Stimulated activated naive CD8-positive, alpha-beta T cell treated with anti-CD3 and anti-CD28 coated beads, Interleukin-15, amount 100 ng/mL, for 72 hours (primary cell): ENCODE results near the gene SRP9.
"Not testable (repeated sequence)": the region's sequence is repeated elsewhere in the genome, so short reads cannot be mapped to it uniquely, and the experiment has no call there.

ENCODE experiments used
- ATAC-seq: fragments of 150-1000 bp; cut with Tn5 transposase; 2 replicates; pipeline ENCODE4 v1.10.0; 2021; ENCODE audit warnings: mild to moderate bottlenecking, moderate library complexity
- DNase-seq, 2 donors: peaks; one replicate each; pipeline ENCODE4 v3.0.0; 2021 to 2022
- H3K27ac Mint-ChIP-seq, 2 donors: one replicate each; pipeline ENCODE4 v1.8.0; 2022; ENCODE audit warnings: mild to moderate bottlenecking in 2 of 2, mixed read lengths in 2 of 2, moderate library complexity in 2 of 2
- H3K27me3 Mint-ChIP-seq: one replicate; pipeline ENCODE4 v1.8.0; 2022; ENCODE audit warnings: mixed read lengths
- H3K4me1 Mint-ChIP-seq: one replicate; pipeline ENCODE4 v1.8.0; 2022; ENCODE audit warnings: mild to moderate bottlenecking, mixed read lengths
- H3K4me3 Mint-ChIP-seq, 2 donors: one replicate each; pipeline ENCODE4 v1.8.0; 2022; ENCODE audit warnings: mild to moderate bottlenecking in 2 of 2, mixed read lengths in 2 of 2, moderate library complexity in 1 of 2
- H3K9me3 Mint-ChIP-seq, 2 donors: one replicate each; pipeline ENCODE4 v1.8.0; 2022; ENCODE audit warnings: mixed read lengths in 2 of 2

SRP9 gene

DNA sequence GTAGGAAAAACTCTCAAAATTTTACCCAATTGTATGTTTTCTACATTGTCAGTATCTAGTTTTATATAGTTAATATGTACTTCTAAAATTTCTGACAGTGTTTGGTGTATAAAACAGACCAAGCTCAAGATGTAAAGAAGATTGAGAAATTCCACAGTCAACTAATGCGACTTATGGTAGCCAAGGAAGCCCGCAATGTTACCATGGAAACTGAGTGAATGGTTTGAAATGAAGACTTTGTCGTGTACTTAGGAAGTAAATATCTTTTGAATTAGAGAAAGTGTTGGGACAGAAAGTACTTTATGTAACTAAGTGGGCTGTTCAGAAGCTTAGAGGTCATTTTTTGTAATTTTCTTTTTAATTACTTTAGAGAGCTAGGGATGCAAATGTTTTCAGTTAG lies 11.5 kb downstream of the SRP9 start:
- not testable (repeated sequence) for H3K4me3 Mint-ChIP-seq, H3K27me3 Mint-ChIP-seq, DNase-seq, H3K9me3 Mint-ChIP-seq, ATAC-seq, H3K27ac Mint-ChIP-seq
- peaks cover 22% of the 10 kb centered on the region for H3K4me1 Mint-ChIP-seq

DNA sequence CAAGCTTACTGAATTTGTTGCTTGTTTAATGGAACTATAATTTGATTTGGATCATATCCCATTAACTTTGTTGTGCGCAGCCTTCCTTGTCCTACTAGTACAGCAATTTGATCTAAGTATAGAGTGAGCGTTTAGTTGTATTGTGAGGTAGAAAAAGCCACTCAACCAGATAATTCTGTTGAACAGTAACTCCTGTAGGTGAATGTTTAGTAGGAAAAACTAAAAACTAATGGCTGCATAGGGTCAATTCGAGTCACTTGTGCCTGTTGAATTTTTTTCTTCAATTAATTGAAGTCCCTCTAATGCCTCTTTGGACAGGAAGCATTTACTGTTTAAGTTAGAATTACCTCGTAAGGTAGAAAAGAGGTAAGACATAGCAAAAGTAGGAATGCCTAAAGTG lies 17.3 kb downstream of the SRP9 start:
- no peak for DNase-seq
- Mint-ChIP-seq H3K27me3 (no peaks in the 10 kb centered on the region), H3K27ac (no peak overlapping the region), H3K4me3 (no peak overlapping the region), H3K9me3 (no peaks in the 10 kb centered on the region), H3K4me1 (no peaks in the 10 kb centered on the region)
- no peak for ATAC-seq

DNA sequence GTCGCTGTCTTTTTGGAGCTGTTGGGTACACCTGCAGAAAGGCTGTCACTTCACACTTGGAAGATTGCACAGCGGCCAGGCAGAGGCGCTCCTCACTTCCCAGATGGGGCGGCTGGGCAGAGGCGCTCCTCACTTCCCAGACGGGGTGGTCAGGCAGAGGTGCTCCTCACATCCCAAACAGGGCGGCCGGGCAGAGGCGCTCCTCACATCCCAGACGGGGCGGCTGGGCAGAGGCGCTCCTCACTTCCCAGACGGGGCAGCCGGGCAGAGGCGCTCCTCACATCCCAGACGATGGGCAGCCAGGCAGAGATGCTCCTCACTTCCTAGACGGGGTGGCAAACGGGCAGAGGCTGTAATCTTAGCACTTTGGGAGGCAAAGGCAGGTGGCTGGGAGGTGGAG lies 18.5 kb downstream of the SRP9 start:
- H3K27me3 Mint-ChIP-seq, H3K4me1 Mint-ChIP-seq, H3K27ac Mint-ChIP-seq, H3K9me3 Mint-ChIP-seq, DNase-seq, ATAC-seq, H3K4me3 Mint-ChIP-seq: not testable (repeated sequence)

DNA sequence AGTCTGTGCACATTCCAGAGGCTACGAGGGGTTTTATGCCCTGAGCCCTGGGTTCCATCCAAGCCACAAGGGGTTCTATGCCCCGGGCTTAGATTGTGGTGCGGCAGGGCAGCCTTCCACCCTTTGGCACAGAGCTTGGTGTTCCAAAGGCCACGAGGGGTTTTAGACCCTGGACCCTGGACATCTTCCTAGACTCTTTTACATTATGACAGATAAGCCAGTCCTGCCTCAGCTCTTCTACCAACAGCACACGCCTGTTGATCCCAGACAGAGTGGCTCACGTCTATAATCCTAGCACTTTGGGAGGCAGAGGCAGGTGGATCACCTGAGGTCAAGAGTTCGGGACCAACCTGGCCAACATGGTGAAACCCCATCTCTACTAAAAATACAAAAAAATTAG lies 23.5 kb downstream of the SRP9 start:
- H3K9me3 Mint-ChIP-seq, ATAC-seq, H3K27ac Mint-ChIP-seq, H3K27me3 Mint-ChIP-seq, H3K4me3 Mint-ChIP-seq, DNase-seq, H3K4me1 Mint-ChIP-seq: not testable (repeated sequence)

DNA sequence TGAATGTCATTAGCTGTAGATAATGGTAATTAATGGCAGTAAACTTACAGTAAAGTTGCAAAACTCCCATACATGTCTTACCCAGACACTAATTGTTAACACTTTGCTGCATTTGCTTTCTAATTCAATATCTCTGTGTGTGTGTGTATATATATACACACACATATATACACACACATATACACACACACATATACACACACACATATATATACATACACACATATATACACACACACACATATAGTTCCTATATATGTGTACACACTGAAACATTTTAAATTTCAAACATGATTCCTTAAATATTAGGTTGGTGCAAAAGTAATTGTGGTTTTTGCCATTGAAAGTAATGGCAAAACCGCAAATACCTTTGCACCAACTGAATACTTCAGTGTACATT lies 28.6 kb downstream of the SRP9 start:
- ATAC-seq (no peak), DNase-seq (no peak)
- Mint-ChIP-seq H3K9me3 (no peaks in the 10 kb centered on the region), H3K27ac (no peak overlapping the region), H3K4me3 (no peak overlapping the region), H3K27me3 (peaks cover 8% of the 10 kb centered on the region), H3K4me1 (peaks cover 18% of the 10 kb centered on the region)

DNA sequence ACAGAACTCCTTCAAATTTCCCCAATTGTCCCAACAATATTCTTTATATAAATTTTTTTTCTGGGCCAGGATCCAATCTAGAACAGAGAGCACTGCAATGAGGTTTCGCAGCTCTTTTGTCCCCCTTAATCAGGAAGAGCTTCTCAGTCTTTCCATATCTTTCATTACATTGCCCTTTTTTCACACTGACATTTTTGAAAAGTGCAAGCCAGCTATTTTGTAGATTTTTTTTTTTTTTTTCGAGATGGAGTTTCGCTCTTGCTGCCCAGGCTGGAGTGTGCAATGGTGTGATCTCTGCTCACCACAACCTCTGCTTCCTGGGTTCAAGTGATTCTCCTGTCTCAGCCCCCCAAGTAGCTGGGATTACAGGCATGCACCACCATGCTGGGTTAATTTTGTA lies 29.1 kb downstream of the SRP9 start:
- not testable (repeated sequence) for H3K27ac Mint-ChIP-seq, H3K9me3 Mint-ChIP-seq, H3K27me3 Mint-ChIP-seq, DNase-seq, ATAC-seq, H3K4me3 Mint-ChIP-seq
- H3K4me1 Mint-ChIP-seq: peaks cover 18% of the 10 kb centered on the region

DNA sequence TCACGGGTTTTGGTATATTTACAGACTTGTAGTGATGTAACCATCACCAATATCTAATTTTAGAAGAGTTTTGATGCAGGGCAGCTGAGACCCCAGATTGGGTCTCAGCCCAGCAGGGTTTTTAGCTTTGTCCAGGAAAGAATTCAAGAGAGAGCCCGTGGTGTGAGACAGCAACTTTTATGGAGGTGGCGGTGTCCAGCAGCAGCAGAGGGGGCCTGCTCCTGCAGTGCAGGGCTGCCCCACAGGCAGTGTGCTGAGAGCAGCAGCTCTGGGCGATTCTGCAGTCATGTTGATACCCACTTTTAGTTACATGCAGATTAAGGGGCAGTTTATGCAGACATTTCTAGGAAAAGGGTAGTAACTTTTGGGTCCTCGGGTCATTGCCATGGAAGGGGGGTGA lies 30.5 kb downstream of the SRP9 start:
- no peak for DNase-seq
- ATAC-seq: no peak
- H3K27ac Mint-ChIP-seq: no peak overlapping the region
- H3K27me3 Mint-ChIP-seq: peaks cover 8% of the 10 kb centered on the region
- no peak overlapping the region for H3K4me3 Mint-ChIP-seq
- H3K4me1 Mint-ChIP-seq: peaks cover 18% of the 10 kb centered on the region
- H3K9me3 Mint-ChIP-seq: no peaks in the 10 kb centered on the region

DNA sequence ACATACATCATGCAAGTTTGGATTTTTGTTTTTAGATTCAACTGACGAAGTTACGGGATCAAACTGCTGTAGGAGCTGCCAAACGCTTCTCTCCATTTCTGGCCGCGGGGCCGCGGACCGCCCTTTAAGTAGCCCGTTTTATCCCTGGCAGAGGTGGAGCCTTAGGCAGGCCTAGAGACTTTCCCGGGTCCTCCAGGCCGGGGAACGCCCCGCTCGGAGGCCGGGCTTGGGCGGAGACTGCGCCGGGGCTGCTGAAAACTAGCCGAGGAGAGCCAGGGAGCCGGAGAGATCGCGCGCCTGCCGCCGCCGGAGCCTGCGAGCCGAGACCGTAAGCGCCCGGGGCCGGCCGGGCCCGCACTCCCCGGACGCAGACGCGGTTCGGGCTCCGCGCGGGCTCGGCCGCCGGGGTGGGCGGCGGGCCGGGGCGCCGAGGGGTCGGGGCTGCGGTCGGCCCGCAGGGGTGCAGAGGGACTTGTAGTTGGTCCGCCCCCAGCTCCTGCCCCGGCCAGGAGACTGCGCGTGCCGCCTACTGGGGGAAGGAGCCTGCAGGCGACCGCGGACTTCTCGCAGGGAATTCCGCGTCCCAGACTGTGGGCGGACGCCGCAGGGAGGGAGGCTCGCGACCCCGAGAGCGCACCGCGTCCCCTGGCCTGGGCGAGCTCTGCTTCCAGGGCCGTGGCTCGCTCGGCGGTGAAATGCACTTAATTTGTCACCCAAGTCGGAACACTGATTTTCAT lies 32.4 kb downstream of the SRP9 start, which contains the start of gene EPHX1:
EPHX1 (plus strand) TSS at position 283 of the 737 bp plus-strand sequence. CDS start 18,606 bp downstream, outside the sequence.
- Mint-ChIP-seq H3K27ac (peak within 1 kb of the TSS in 1 of 2 donors; percentile 87), H3K9me3 (no peaks in the 10 kb centered on the region), H3K4me1 (peaks cover 18% of the 10 kb centered on the region), H3K4me3 (peak within 1 kb of the TSS; percentile 88 to 93), H3K27me3 (peaks cover 8% of the 10 kb centered on the region)
- peak; percentile 92 for ATAC-seq
- DNase-seq: peak; percentile 69

DNA sequence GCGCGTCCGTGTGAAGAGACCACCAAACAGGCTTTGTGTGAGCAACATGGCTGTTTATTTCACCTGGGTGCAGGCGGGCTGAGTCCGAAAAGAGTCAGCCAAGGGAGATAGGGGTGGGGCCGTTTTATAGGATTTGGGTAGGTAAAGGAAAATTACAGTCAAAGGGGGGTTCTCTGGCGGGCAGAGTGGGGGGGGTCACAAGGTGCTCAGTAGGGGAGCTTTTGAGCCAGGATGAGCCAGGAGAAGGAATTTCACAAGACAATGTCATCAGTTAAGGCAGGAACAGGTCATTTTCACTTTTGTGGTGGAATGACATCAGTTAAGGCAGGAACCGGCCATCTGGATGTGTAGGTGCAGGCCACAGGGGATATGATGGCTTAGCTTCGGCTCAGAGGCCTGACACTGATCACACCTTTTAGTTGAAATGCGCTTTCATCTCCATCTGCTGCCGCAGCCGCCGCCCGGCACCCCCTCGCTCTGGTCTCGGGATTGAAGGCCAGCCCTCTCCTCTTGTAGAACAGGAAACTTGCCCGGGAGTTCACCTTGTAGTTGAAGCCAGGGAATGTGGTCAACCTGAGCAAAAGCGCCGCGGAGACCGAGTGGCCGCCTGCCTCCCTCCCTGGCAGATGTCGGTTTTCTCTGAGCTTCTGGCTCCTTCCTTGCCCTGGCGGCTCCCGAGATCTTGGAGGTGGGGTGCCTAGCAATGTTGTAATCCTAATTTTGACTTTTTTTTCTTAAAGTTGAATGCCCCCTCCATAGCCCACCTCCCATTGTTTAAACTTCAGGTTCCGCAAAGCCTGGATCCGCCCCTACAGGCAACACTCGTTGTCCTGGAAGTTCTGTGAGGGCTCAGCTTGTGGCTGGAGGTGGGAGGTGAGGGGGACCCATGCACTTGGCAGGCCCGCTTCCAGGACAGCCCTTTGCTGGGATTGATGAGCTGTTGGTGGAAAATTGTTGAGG lies 33.2 kb downstream of the SRP9 start:
- not testable (repeated sequence) for H3K27me3 Mint-ChIP-seq, H3K9me3 Mint-ChIP-seq, DNase-seq, ATAC-seq
- H3K27ac Mint-ChIP-seq: peak overlapping the region in 1 of 2 donors; percentile 5
- peaks cover 18% of the 10 kb centered on the region for H3K4me1 Mint-ChIP-seq
- H3K4me3 Mint-ChIP-seq: peak overlapping the region; percentile 78 to 84

DNA sequence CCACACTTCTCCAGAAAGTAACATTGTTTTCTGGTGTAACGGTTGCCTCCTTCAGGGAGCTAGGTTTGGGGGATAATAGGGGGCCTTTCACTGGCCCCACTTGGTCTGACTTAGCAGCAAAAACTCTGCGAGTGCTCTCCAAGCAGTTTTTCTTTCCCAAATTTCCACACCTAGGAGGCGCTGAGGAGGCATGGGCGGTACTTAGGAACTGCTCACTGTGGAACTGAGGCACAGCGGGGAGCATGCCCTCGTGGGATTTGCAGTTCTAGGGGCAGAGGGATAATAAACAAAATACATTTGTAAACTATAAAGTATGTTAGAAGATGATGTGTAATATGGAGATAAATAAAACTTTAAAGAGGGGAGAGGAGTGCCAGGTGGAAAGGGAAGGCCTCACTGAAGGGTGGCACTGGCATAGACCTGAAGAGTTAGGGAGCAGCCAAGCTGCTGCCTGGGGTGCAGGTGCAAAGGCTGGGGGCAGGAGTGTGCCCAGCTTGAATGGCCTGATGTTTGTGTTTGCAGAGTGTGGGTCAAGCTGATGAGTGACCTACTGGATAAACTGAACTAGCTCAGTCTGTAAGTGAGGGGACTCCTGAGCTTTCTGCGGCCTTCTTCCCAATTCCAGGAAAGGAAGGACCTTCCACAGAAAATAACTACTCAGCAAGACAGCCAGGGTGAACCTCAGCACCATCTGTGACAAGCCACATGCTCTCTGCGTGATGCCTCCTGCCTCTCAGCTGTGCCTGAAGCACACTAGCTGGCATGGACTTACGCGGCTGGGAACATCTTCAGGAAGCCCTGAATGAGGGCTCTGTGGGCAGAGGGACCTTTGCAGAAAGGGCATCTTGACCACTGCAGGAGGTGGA lies 34.2 kb downstream of the SRP9 start:
- no peak overlapping the region for H3K4me3 Mint-ChIP-seq
- peaks cover 8% of the 10 kb centered on the region for H3K27me3 Mint-ChIP-seq
- no peak for ATAC-seq
- H3K27ac Mint-ChIP-seq: no peak overlapping the region
- H3K9me3 Mint-ChIP-seq: no peaks in the 10 kb centered on the region
- peaks cover 18% of the 10 kb centered on the region for H3K4me1 Mint-ChIP-seq
- no peak for DNase-seq

DNA sequence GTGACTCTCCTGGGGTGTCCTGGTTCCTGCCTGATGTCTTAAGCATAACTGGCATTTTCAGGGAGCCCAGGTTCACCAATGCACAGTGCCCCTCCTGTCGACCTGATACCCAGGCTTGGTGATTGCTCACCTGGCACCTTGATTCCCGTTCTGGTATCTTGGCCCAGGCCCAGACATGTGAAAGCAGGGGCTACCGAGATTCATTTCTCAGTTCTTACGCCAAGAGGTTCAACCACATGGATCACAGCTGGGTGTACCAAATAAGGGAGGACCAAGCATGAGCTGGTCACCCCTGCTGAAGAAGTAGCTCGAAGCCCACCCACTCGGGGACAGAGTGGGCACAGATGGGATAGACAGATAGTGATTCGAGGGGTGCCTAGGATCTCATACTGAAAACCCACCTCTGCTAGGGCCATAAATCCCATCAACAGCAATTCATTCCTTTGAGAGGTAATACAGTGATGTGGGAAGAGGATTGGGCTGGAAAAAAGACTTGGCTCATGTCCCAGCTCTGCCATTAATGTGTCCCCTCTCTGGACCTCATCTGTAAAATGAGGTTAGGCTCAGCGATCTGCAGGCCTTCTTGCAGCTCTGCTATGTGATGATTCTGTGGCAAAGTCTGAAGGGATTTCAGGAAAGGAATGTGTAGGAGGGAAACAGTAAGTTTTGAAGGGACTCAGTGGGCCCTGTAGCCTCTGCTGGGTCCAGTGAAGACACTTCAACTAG lies 35.0 kb downstream of the SRP9 start:
- Mint-ChIP-seq H3K9me3 (no peaks in the 10 kb centered on the region), H3K4me1 (peaks cover 25% of the 10 kb centered on the region), H3K27me3 (peaks cover 8% of the 10 kb centered on the region), H3K4me3 (no peak overlapping the region), H3K27ac (no peak overlapping the region)
- ATAC-seq (no peak), DNase-seq (no peak)

DNA sequence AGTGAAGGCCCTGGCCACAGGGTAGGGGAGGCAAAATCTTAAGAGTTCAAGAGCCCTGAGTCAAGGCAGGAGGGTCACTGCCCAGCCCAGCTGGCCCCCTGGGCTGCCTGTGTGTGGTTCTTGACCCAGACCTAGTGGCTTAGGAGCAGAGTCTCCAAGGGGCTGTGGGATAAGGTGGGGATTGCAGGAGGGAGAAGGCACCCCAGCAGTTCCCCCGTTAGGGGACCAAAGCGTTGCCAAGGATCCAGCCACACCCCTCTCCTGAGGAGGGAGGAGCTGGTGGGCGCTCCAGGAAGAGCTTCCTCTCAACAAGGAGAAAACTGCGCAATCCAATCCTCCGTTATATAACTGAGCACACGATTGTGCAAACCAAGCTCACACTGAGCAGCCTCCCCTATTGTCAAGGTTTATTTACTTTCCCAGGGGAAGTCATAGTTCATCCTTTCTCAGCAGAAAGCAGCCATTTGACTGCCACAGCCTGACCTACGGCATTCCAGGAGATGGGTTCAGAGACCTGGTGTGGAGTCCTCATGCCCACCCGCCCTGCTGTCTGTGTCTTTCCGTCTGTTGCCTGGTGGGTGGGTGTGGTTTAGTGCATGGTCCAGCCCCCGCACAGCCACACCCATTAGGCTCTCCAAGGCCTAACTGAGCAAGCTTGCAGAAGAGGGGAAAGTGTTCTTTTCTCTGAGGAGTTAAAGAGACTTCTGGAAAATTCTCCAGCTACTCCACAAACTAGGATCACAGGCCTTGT lies 35.8 kb downstream of the SRP9 start:
- H3K27me3 Mint-ChIP-seq: peaks cover 7% of the 10 kb centered on the region
- no peaks in the 10 kb centered on the region for H3K9me3 Mint-ChIP-seq
- no peak overlapping the region for H3K27ac Mint-ChIP-seq
- no peak overlapping the region for H3K4me3 Mint-ChIP-seq
- no peak for DNase-seq
- peaks cover 31% of the 10 kb centered on the region for H3K4me1 Mint-ChIP-seq
- ATAC-seq: no peak

DNA sequence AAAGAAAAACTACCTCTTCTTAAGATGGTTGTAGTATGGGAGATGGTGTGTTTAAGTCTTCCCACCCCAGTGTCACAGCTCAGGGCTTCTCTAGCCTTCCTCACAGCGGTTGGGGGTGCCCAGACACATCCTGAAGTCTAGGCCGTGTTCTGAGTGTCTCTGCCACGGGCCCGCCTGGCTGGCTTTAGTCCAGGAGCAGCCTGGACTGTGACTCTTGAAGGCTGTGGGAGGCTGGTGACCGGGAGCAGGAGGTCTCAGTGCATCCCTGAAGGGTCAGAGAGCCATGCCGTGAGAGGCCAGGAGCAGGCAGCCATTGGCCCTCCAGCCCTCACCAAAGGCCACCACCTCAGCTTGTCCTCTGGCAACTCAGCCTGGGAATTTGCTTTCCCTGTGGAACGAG lies 36.8 kb downstream of the SRP9 start:
- H3K27ac Mint-ChIP-seq: no peak overlapping the region
- no peaks in the 10 kb centered on the region for H3K9me3 Mint-ChIP-seq

DNA sequence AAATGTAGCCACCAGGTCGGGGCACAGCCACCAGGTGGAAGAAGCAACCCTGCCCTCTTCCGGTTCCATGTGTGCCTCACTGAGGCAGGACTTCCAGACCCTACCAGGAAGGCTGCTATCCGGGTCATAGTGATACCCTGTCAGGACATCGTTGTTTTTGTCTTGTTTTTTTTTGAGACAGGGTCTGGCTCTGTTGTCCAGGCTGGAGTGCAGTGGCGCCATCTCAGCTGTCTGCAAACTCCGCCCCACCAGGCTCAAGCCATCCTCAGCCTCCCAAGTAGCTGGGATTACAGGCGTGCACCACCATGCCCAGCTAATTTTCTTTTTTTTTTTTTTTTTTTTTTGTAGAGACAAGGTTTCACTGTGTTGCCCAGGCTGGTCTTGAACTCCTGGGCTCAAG lies 37.5 kb downstream of the SRP9 start:
- H3K27me3 Mint-ChIP-seq, H3K4me3 Mint-ChIP-seq, DNase-seq, H3K9me3 Mint-ChIP-seq, H3K27ac Mint-ChIP-seq, ATAC-seq: not testable (repeated sequence)
- H3K4me1 Mint-ChIP-seq: peaks cover 24% of the 10 kb centered on the region

More for the DNA sequence above, 36.8 kb downstream of the SRP9 start:
- Mint-ChIP-seq H3K4me3 (no peak overlapping the region), H3K4me1 (peaks cover 29% of the 10 kb centered on the region), H3K27me3 (no peaks in the 10 kb centered on the region)
- DNase-seq: no peak
- no peak for ATAC-seq
